ENCODE data around the gene LSM7. TPM values are rescaled to one million over a fixed set of nuclear protein-coding genes. Genes with fewer than 3 reads are reported as not detected.

Gene LSM7
- total RNA-seq, 1 experiment from 2014 or later, result 93.0 TPM

DNA sequence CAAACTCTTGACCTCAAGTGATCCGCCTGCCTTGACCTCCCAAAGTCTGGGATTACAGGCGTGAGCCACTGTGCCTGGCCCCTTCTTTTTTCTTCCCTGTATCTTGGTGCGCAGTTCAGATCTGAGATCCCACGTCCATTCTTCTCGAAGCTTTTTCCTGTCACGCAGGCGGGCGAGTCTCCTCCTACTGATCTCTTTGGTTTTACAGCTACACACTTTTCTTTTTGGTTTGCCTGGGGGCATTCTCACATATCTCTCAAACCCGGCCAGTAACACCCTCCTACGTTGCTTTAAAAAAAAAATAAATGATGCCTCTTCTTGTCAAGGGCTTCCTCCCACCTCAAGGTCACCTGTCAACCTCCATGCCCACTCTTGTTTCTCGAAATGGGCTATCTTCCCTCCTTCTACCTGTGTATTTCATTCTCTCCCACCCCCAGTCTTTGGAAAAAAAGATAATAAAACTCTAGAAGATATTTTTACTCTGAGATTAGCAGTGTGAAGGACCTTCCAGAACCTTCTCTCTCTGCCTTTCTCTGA, 43.8 kb upstream of the LSM7 start:
- Mint-ChIP-seq H3K4me3 (ENCODE audit: low read depth, unreplicated experiment) (no peak overlapping the region), H3K36me3 (ENCODE audit: insufficient read depth, unreplicated experiment) (no peaks in the 10 kb centered on the region), H3K4me1 (ENCODE audit: low read depth, unreplicated experiment) (no peaks in the 10 kb centered on the region), H3K27me3 (ENCODE audit: unreplicated experiment) (peaks cover 13% of the 10 kb centered on the region), H3K9me3 (ENCODE audit: low read depth, unreplicated experiment) (no peaks in the 10 kb centered on the region), H3K27ac (ENCODE audit: unreplicated experiment) (no peak overlapping the region)
- no peak for DNase-seq
- CTCF ChIA-PET, result interaction anchor here (0.6 kb wide), 1 partner anchor 506 kb away, joined by 8 read pairs; no protein-coding TSS in a partner anchor
- TF ChIP-seq, protein P1, sequence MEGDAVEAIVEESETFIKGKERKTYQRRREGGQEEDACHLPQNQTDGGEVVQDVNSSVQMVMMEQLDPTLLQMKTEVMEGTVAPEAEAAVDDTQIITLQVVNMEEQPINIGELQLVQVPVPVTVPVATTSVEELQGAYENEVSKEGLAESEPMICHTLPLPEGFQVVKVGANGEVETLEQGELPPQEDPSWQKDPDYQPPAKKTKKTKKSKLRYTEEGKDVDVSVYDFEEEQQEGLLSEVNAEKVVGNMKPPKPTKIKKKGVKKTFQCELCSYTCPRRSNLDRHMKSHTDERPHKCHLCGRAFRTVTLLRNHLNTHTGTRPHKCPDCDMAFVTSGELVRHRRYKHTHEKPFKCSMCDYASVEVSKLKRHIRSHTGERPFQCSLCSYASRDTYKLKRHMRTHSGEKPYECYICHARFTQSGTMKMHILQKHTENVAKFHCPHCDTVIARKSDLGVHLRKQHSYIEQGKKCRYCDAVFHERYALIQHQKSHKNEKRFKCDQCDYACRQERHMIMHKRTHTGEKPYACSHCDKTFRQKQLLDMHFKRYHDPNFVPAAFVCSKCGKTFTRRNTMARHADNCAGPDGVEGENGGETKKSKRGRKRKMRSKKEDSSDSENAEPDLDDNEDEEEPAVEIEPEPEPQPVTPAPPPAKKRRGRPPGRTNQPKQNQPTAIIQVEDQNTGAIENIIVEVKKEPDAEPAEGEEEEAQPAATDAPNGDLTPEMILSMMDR (IDR thresholded peaks at IDR 0.05; ENCODE audit: unreplicated experiment), result no peak
- intact Hi-C loops (cut with micrococcal nuclease; ENCODE audit: unreplicated experiment), result no loop called here
- no TSS peak for BruUV-seq (replicated peaks)

DNA sequence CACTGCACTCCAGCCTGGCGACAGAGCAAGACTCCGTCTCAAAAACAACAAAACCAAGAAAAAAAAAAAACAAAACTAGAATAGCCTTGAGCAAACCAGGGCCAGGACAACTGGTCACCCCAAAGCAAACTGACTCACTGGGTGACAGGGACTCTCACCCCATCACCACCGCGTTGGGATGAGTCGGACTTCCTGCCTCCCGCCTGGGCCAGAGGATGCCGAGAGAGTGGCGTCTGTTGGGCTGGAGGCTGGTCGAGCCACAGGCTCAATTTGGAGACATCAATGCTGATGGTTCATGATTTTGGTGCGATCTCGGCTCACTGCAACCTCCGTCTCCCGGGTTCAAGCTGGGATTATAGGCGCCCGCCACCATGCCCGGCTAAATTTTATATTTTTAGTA, 43.3 kb upstream of the LSM7 start:
- Mint-ChIP-seq H3K27me3 (ENCODE audit: unreplicated experiment) (peaks cover 13% of the 10 kb centered on the region), H3K27ac (ENCODE audit: unreplicated experiment) (no peak overlapping the region), H3K36me3 (ENCODE audit: insufficient read depth, unreplicated experiment) (no peaks in the 10 kb centered on the region), H3K4me1 (ENCODE audit: low read depth, unreplicated experiment) (no peaks in the 10 kb centered on the region), H3K9me3 (ENCODE audit: low read depth, unreplicated experiment) (no peaks in the 10 kb centered on the region), H3K4me3 (ENCODE audit: low read depth, unreplicated experiment) (no peak overlapping the region)
- CTCF ChIA-PET, result no interaction called here
- intact Hi-C loops (cut with micrococcal nuclease; ENCODE audit: unreplicated experiment), result no loop called here
- DNase-seq, result no peak
- BruUV-seq (replicated peaks), result no TSS peak
- TF ChIP-seq, protein P1 (IDR thresholded peaks at IDR 0.05; ENCODE audit: unreplicated experiment), result no peak

DNA sequence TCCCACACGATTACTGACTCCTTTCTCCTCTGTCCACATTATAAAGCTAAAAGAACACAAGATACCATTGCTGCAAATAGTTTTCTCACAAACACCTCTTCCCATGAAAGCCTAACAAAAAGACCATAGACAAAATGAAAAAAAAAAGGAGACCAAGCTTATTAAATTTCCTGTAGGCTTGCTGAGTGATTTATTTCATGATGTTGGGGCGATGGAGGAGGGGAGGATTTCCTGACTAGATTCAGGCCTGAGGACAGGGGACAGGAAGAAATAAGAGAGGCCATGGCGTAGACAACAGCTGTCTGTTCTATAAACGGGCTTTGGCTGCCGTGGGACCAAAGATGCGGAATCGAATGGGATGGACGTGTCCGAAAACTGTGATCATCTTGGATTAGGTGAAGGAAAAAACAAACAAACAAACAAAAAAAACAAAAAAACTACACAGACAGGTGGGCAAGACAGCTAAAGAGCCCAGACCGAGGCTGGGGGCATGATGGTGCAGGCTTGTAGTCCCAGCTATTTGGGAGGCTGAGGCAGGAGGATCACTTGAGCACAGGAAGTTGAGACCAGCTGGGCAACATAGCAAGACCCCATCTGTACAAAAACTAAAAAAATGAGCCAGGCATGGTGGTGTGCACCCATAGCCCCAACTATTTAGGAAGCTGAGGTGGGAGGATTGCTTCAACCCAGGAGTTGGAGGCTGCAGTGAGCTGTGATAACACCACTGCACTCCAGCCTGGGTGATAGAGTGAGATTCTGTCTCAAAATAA, 37.0 kb upstream of the LSM7 start:
- Mint-ChIP-seq H3K4me3 (ENCODE audit: low read depth, unreplicated experiment) (no peak overlapping the region), H3K9me3 (ENCODE audit: low read depth, unreplicated experiment) (no peaks in the 10 kb centered on the region), H3K4me1 (ENCODE audit: low read depth, unreplicated experiment) (peaks cover 4% of the 10 kb centered on the region), H3K27me3 (ENCODE audit: unreplicated experiment) (peaks cover 15% of the 10 kb centered on the region), H3K36me3 (ENCODE audit: insufficient read depth, unreplicated experiment) (no peaks in the 10 kb centered on the region), H3K27ac (ENCODE audit: unreplicated experiment) (no peak overlapping the region)
- no peak for DNase-seq
- intact Hi-C loops (cut with micrococcal nuclease; ENCODE audit: unreplicated experiment), result no loop called here
- TF ChIP-seq, protein P1 (IDR thresholded peaks at IDR 0.05; ENCODE audit: unreplicated experiment), result no peak
- BruUV-seq (replicated peaks), result no TSS peak
- CTCF ChIA-PET, result interaction anchor here (0.6 to 0.7 kb wide), 2 partner anchors 141 to 1241 kb away, joined by 4 to 5 read pairs; no protein-coding TSS in a partner anchor

DNA sequence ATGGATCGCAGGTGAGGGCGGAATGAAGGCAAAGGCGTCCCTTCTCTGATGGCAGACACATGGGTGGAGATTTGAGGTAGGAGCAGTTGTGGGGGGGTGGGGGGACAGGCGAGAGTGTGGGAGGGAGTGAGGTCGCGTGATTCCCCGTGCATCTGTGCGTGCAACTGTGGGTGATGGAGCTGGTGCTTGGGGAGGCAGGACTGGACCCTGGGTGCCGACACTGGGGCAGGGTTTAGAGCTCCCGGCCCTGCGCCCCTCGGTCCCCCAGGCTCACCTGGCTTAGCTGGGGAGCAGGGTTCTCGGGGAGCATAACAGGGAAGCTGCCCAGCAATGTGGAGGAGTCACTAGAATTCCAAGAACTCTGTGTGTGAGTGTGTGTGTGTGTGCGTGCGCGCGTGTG, 35.0 kb upstream of the LSM7 start:
- Mint-ChIP-seq H3K4me1 (ENCODE audit: low read depth, unreplicated experiment) (peaks cover 7% of the 10 kb centered on the region), H3K9me3 (ENCODE audit: low read depth, unreplicated experiment) (no peaks in the 10 kb centered on the region), H3K27me3 (ENCODE audit: unreplicated experiment) (peaks cover 15% of the 10 kb centered on the region), H3K27ac (ENCODE audit: unreplicated experiment) (no peak overlapping the region), H3K36me3 (ENCODE audit: insufficient read depth, unreplicated experiment) (no peaks in the 10 kb centered on the region), H3K4me3 (ENCODE audit: low read depth, unreplicated experiment) (no peak overlapping the region)
- TF ChIP-seq, protein P1 (IDR thresholded peaks at IDR 0.05; ENCODE audit: unreplicated experiment), result no peak
- no TSS peak for BruUV-seq (replicated peaks)
- intact Hi-C loops (cut with micrococcal nuclease; ENCODE audit: unreplicated experiment), result no loop called here
- CTCF ChIA-PET, result interaction anchor here (0.6 kb wide), 1 partner anchor 45 kb away, joined by 3 read pairs; no protein-coding TSS in a partner anchor
- no peak for DNase-seq
